Ishikawa (cell line): Measurements from ENCODE around the gene MFNG.

ENCODE experiments used
- CEBPB ChIP-seq: IDR thresholded peaks from 2 replicates; pipeline ENCODE4 v1.6.1; 2012
- CREB1 ChIP-seq: IDR thresholded peaks from 2 replicates; pipeline ENCODE4 v1.6.1; 2012; ENCODE audit warnings: low read depth
- EGR1 ChIP-seq: IDR thresholded peaks from 2 replicates; pipeline ENCODE4 v1.6.1; 2012
- EP300 ChIP-seq: IDR thresholded peaks from 2 replicates; pipeline ENCODE4 v1.6.1; 2012; ENCODE audit warnings: borderline replicate concordance
- FOXM1 ChIP-seq: IDR thresholded peaks from 2 replicates; pipeline ENCODE4 v1.6.1; 2012; ENCODE audit warnings: low read depth, borderline replicate concordance
- MAX ChIP-seq: IDR thresholded peaks from 2 replicates; pipeline ENCODE4 v1.6.1; 2012
- NFIC ChIP-seq: IDR thresholded peaks from 2 replicates; pipeline ENCODE4 v1.6.1; 2012
- RAD21 ChIP-seq: IDR thresholded peaks from 2 replicates; pipeline ENCODE4 v1.6.1; 2012; ENCODE audit warnings: low read depth
- REST ChIP-seq: IDR thresholded peaks from 2 replicates; pipeline ENCODE4 v1.6.1; 2012; ENCODE audit warnings: low read depth, mild to moderate bottlenecking
- TAF1 ChIP-seq: IDR thresholded peaks from 2 replicates; pipeline ENCODE4 v1.6.1; 2012; ENCODE audit warnings: low read depth, mild to moderate bottlenecking
- TCF12 ChIP-seq: IDR thresholded peaks from 2 replicates; pipeline ENCODE4 v1.6.1; 2012; ENCODE audit warnings: low read depth
- TEAD4 ChIP-seq: IDR thresholded peaks from 2 replicates; pipeline ENCODE4 v1.6.1; 2012
- USF1 ChIP-seq: IDR thresholded peaks from 2 replicates; pipeline ENCODE4 v1.6.1; 2012
- YY1 ChIP-seq: IDR thresholded peaks from 2 replicates; pipeline ENCODE4 v1.6.1; 2012; ENCODE audit warnings: low read depth
- ZBTB7A ChIP-seq: IDR thresholded peaks from 2 replicates; pipeline ENCODE4 v1.6.1; 2012; ENCODE audit warnings: low read depth

MFNG gene

GRCh38 chr22:37449331-37450001 lies 36.7 kb downstream of the MFNG start:
- TF ChIP-seq TCF12: no peak
- no peak for TF ChIP-seq REST
- TF ChIP-seq YY1: no peak
- no peak for TF ChIP-seq ZBTB7A
- no peak for TF ChIP-seq CREB1
- TF ChIP-seq TEAD4: no peak
- no peak for TF ChIP-seq MAX
- no peak for TF ChIP-seq NFIC
- no peak for TF ChIP-seq RAD21
- TF ChIP-seq CEBPB: no peak
- no peak for TF ChIP-seq EP300
- no peak for TF ChIP-seq USF1
- no peak for TF ChIP-seq EGR1
- TF ChIP-seq TAF1: no peak
- TF ChIP-seq FOXM1: no peak

GRCh38 chr22:37448516-37449127 lies 37.6 kb downstream of the MFNG start:
- TF ChIP-seq RAD21 (no peak), FOXM1 (no peak)

- TF ChIP-seq CREB1 (no peak), FOXM1 (no peak), EGR1 (no peak), MAX (no peak)
These were observed 40.7 kb downstream of the MFNG start for GRCh38 chr22:37445501-37445900.

GRCh38 chr22:37443977-37444376 lies 42.2 kb downstream of the MFNG start:
- no peak for TF ChIP-seq FOXM1
- TF ChIP-seq EP300: no peak
- no peak for TF ChIP-seq RAD21
- no peak for TF ChIP-seq TEAD4
- TF ChIP-seq ZBTB7A: no peak

- TF ChIP-seq TEAD4 (no peak), ZBTB7A (no peak), CREB1 (no peak), MAX (no peak), USF1 (no peak)
These were observed 43.1 kb downstream of the MFNG start for GRCh38 chr22:37443086-37443485.

- TF ChIP-seq ZBTB7A: no peak
- TF ChIP-seq CREB1: no peak
- TF ChIP-seq CEBPB: peak; percentile 99
- no peak for TF ChIP-seq EGR1
- TF ChIP-seq YY1: peak; percentile 86
- peak; percentile 98 for TF ChIP-seq USF1
- TF ChIP-seq NFIC: no peak
These were observed 43.6 kb downstream of the MFNG start for GRCh38 chr22:37442537-37442936.

- TF ChIP-seq RAD21: no peak
- no peak for TF ChIP-seq USF1
- no peak for TF ChIP-seq TCF12
- TF ChIP-seq CREB1: no peak
- no peak for TF ChIP-seq ZBTB7A
- no peak for TF ChIP-seq TEAD4
- no peak for TF ChIP-seq CEBPB
- TF ChIP-seq FOXM1: no peak
- no peak for TF ChIP-seq TAF1
- no peak for TF ChIP-seq EGR1
- no peak for TF ChIP-seq MAX
These were observed 44.0 kb downstream of the MFNG start for GRCh38 chr22:37442135-37442534.
